RWPE1 (cell line): ENCODE data around the gene RAB11FIP4.

ENCODE experiments used
- CTCF ChIA-PET: fragments of 350-600 bp; sonication (Branson Sonifier 250); formaldehyde crosslinking; extraction: SDS; loops from one replicate; lab custom pipeline; 2021; lab: Yijun Ruan, JAX
- POLR2A ChIA-PET: fragments of 400-600 bp; formaldehyde crosslinking; extraction: SDS; loops from one replicate; lab custom pipeline; 2020; ENCODE audit warnings: antibody characterized with exemption; ENCODE audit not compliant: low non-redundant PET; lab: Yijun Ruan, JAX
- DNase-seq: peaks from one replicate; pipeline ENCODE4 v3.0.0; 2012; ENCODE audit warnings: low spot score
- H3K27ac ChIP-seq: fragments of 450-650 bp; 2 replicates; pipeline ENCODE4 v1.5.1; 2017
- CTCF ChIP-seq: fragments of 450-650 bp; conservative IDR thresholded peaks from 2 replicates; pipeline ENCODE4 v1.5.1; 2017; ENCODE audit warnings: low read depth, mild to moderate bottlenecking

RAB11FIP4 gene

GRCh38 chr17:31386542-31387075, 4.9 kb upstream of the RAB11FIP4 start:
- ChIA-PET POLR2A (no interaction called here), CTCF (no interaction called here)
- H3K27ac ChIP-seq, result no peak overlapping the region
- no peak for TF ChIP-seq CTCF
- DNase-seq, result no peak

- POLR2A ChIA-PET, result no interaction called here
- DNase-seq, result no peak
- no peak overlapping the region for H3K27ac ChIP-seq
- TF ChIP-seq CTCF, result no peak
- CTCF ChIA-PET, result no interaction called here
These were observed 4.0 kb upstream of the RAB11FIP4 start for GRCh38 chr17:31387438-31387837.

- ChIA-PET POLR2A (no interaction called here), CTCF (interaction anchor here (0.7 to 1.6 kb wide), 4 partner anchors 13 to 161 kb away, joined by 3 to 10 read pairs (median 4); no protein-coding TSS in a partner anchor)
- no peak for DNase-seq
- no peak for TF ChIP-seq CTCF
- H3K27ac ChIP-seq, result no peak overlapping the region
These were observed 3.1 kb upstream of the RAB11FIP4 start for GRCh38 chr17:31388351-31388750.

- peak; percentile 53 for TF ChIP-seq CTCF
These were observed 2.5 kb upstream of the RAB11FIP4 start for GRCh38 chr17:31388770-31389656.

GRCh38 chr17:31389657-31390381, 1.7 kb upstream of the RAB11FIP4 start:
- ChIA-PET CTCF (interaction anchor here (0.5 to 1.6 kb wide), 6 partner anchors 12 to 294 kb away, joined by 3 to 10 read pairs (median 4); no protein-coding TSS in a partner anchor), POLR2A (no interaction called here)
- no peak for DNase-seq
- no peak overlapping the region for H3K27ac ChIP-seq
- TF ChIP-seq CTCF, result no peak; the same call in 1 of the 2 replicates

More at GRCh38 chr17:31388770-31389656, 2.5 kb upstream of the RAB11FIP4 start:
- CTCF ChIA-PET, result interaction anchor here (0.6 to 1.6 kb wide), 7 partner anchors 12 to 293 kb away, joined by 3 to 10 read pairs (median 3); no protein-coding TSS in a partner anchor
- peak; percentile 46 for DNase-seq
- no peak overlapping the region for H3K27ac ChIP-seq
- POLR2A ChIA-PET, result no interaction called here

GRCh38 chr17:31390426-31390747, 1.1 kb upstream of the RAB11FIP4 start:
- ChIA-PET POLR2A (no interaction called here), CTCF (interaction anchor here (0.5 kb wide), 1 partner anchor 136 kb away, joined by 7 read pairs; no protein-coding TSS in a partner anchor)
- no peak for DNase-seq
- TF ChIP-seq CTCF, result no peak
- no peak overlapping the region for H3K27ac ChIP-seq
